AG08396 (cell line): ENCODE data around the gene PCDHB9.

Source experiments
- DNase-seq: peaks from one replicate; pipeline ENCODE4 v3.0.0; 2012; ENCODE audit warnings: low spot score, mixed read lengths

Gene PCDHB9

GRCh38 chr5:141236516-141237313 lies 49.8 kb downstream of the PCDHB9 start:
- DNase-seq: no peak
